ENCODE measurements around the gene MOGAT1. TPM values are rescaled to one million over a fixed set of nuclear protein-coding genes. Genes with fewer than 3 reads are reported as not detected.

The MOGAT1 gene
- total RNA-seq, 1 donor from 2014 or later: 2.2 TPM

DNA sequence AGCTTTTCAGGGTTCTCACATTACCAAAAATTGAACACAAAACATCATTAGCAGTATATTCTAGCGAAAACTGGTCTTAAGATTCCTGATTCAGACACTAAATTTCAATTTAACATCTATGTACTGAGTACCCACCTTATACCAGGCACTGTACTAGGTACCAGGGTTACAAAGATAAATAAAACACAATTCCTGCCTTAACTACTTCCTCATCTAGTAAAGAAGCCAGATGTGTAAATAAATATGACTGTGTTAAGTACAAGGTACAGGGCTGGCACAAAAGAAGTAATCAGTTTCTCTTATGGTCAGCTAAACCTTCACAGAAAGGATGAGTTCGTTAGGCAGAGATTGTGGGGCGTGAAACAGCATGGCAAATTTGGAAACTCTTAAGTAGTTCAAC is 21.7 kb upstream of the MOGAT1 start:
- Histone ChIP-seq H3K27me3 (no peaks in the 10 kb centered on the region), H3K4me1 (peaks cover 6% of the 10 kb centered on the region), H3K9me3 (no peaks in the 10 kb centered on the region), H3K36me3 (peaks cover 30% of the 10 kb centered on the region), H3K4me3 (no peak overlapping the region), H3K27ac (no peak overlapping the region)
- intact Hi-C loops (cut with DNase I): no loop called here
- no peak for ATAC-seq
- TF ChIP-seq, protein P1, sequence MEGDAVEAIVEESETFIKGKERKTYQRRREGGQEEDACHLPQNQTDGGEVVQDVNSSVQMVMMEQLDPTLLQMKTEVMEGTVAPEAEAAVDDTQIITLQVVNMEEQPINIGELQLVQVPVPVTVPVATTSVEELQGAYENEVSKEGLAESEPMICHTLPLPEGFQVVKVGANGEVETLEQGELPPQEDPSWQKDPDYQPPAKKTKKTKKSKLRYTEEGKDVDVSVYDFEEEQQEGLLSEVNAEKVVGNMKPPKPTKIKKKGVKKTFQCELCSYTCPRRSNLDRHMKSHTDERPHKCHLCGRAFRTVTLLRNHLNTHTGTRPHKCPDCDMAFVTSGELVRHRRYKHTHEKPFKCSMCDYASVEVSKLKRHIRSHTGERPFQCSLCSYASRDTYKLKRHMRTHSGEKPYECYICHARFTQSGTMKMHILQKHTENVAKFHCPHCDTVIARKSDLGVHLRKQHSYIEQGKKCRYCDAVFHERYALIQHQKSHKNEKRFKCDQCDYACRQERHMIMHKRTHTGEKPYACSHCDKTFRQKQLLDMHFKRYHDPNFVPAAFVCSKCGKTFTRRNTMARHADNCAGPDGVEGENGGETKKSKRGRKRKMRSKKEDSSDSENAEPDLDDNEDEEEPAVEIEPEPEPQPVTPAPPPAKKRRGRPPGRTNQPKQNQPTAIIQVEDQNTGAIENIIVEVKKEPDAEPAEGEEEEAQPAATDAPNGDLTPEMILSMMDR (IDR thresholded peaks at IDR 0.05): no peak
- DNase-seq: no peak

DNA sequence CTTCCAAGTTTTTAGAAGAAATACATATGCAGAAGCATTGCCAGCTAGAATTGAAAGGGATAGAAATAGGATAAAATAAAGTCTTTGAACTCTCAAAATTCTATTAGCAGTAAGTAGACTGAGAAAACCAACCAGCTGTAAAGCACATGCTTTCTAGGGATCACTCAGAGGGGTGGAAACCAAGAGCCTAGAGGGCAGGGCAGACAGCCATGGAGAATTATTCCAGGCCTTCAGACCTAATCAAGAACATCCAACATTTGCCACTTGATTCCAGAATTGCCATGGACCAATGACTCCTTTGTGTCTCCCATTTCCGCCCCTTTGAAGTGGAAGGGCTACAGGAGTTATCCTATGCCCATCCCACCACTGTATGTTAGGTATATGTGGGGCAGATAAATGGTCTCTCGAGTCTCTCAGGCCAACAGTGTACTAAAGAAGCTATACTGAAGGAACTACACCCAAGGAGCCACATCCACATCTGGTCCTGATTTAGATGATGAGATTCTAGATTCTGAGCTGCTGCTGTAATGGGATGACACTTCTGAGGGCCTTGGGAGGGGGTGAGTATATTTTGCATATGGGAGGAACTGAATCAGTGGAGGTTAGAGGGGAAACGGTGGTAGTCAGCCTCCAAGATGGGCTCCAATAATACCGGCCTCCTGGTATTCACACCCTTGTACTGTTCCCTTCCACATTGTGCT is 19.6 kb upstream of the MOGAT1 start:
- peaks cover 15% of the 10 kb centered on the region for H3K36me3 ChIP-seq
- no peak overlapping the region for H3K27ac ChIP-seq

DNA sequence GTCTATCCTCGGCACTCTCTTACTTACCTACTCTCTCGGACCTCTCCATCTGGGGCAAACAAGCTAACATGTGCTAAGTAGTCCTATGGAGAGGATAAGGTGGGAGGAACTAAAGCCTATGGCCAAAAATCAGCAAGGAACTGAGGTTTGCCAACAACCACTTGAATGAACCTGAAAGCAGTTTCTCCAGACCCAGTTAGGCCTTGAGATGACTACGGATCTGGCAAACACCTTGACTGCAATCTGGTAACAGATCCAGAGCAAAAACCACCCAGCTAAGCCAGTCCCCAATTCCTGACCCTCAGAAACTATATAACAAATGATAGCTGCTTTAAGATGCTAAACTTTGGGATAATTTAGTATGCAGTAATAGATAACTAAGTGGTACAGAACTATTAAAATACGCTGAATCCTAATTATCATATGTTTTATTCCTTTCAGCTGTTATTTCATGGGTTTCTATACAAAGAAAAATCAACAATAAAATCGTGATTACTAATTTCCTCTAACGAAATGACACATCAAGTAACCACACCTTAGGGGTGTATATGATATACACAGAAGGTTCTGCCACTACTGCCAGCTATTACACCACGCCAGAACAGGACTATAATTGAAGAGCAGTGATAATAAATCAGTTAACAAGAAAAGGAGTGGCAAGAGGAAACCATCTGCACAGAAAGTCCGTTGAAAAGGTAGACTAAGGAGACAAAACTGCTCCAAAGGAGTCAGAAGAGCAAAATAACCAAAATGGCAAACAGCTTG is 18.8 kb upstream of the MOGAT1 start:
- H3K4me3 ChIP-seq: no peak overlapping the region
- no peak overlapping the region for H3K27ac ChIP-seq
- H3K36me3 ChIP-seq: peaks cover 7% of the 10 kb centered on the region
- TF ChIP-seq, protein P1 (IDR thresholded peaks at IDR 0.05): no peak
- H3K27me3 ChIP-seq: no peaks in the 10 kb centered on the region
- intact Hi-C loops (cut with DNase I): no loop called here
- ATAC-seq (no peak), DNase-seq (no peak)
- H3K4me1 ChIP-seq: peaks cover 14% of the 10 kb centered on the region
- no peaks in the 10 kb centered on the region for H3K9me3 ChIP-seq

More for the DNA sequence above, 19.6 kb upstream of the MOGAT1 start:
- Histone ChIP-seq H3K9me3 (no peaks in the 10 kb centered on the region), H3K4me1 (peaks cover 14% of the 10 kb centered on the region), H3K4me3 (no peak overlapping the region), H3K27me3 (no peaks in the 10 kb centered on the region)
- no peak for DNase-seq
- no peak for ATAC-seq
- intact Hi-C loops (cut with DNase I): no loop called here
- TF ChIP-seq, protein P1 (IDR thresholded peaks at IDR 0.05): no peak

DNA sequence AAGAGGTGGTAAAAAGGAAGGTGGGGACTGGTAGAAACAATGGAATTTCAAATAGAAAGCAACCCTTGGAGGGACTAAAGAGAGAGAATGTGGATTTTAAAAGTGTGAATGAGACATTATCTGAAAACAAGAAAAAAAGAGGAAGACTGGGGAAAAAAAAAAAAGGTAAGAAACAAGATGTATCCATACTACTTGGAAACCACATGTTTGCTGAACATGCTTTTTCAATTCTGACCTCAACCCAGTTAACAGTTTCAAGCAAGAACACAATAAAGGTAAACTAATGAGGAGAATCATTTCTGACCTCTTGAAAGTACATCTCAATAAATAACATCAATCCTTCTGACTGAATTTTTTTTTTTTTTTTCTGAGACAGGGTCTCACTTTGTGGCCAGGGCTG is 18.2 kb upstream of the MOGAT1 start:
- DNase-seq: no peak
- H3K4me3 ChIP-seq: no peak overlapping the region
- no peak overlapping the region for H3K27ac ChIP-seq

DNA sequence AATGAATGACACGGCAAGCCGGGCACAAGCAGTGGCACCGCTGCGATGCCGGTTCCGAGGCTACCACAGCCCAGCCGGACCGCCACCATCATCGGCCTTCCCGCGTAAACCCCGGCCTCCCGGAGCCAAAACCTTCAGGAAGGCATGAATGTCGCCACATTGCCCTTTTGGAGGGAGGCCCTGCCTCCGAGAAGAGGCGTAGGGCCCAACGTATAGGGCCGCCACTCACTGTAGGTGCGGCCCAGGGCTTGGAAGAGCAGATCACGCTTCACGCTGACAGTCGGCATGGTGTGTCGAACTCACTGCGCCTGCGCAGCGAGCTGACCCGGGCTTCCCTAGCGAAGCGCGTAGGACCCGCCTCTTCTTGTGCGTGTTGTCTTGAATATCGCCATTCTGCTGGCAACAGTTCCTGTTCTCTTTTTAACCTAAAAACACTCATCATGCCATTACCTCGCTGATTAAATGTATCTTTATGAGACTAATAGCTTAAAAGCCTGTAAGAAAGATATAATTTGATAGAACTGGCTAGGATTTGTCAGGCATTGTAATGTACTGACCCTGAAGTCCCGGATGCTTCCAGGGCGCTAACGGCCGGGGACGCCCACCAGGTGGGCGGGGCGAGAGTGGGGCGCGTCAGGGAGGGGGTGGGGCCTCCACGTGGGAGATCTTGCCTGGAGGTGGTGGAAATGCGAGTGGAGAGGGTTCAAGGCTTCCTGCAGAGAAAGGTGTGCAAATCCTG is 15.5 kb upstream of the MOGAT1 start, which contains the start of gene FARSB:
TSS of gene FARSB (minus strand) at position 306 of the 739 bp plus-strand sequence. CDS start at position 287, 19 bp downstream.
- no peaks in the 10 kb centered on the region for H3K9me3 ChIP-seq
- H3K27me3 ChIP-seq: no peaks in the 10 kb centered on the region
- H3K27ac ChIP-seq: peak within 1 kb of the TSS; percentile 97
- peaks cover 14% of the 10 kb centered on the region for H3K4me1 ChIP-seq
- ATAC-seq (peak; percentile 98), DNase-seq (peak; percentile 98)
- no peaks in the 10 kb centered on the region for H3K36me3 ChIP-seq
- TF ChIP-seq, protein P1 (IDR thresholded peaks at IDR 0.05): no peak
- intact Hi-C loops (cut with DNase I): no loop called here
- peak within 1 kb of the TSS; percentile 81 for H3K4me3 ChIP-seq

More for the DNA sequence above, 18.2 kb upstream of the MOGAT1 start:
- Histone ChIP-seq H3K27me3 (no peaks in the 10 kb centered on the region), H3K36me3 (peaks cover 2% of the 10 kb centered on the region), H3K4me1 (peaks cover 14% of the 10 kb centered on the region), H3K9me3 (no peaks in the 10 kb centered on the region)
- no peak for ATAC-seq
- TF ChIP-seq, protein P1 (IDR thresholded peaks at IDR 0.05): no peak
- intact Hi-C loops (cut with DNase I): no loop called here
